ENCODE data around the gene SOBP.
A peak's percentile ranks its signal among the peaks of the same experiment; 100 is the strongest.

Gene SOBP

DNA sequence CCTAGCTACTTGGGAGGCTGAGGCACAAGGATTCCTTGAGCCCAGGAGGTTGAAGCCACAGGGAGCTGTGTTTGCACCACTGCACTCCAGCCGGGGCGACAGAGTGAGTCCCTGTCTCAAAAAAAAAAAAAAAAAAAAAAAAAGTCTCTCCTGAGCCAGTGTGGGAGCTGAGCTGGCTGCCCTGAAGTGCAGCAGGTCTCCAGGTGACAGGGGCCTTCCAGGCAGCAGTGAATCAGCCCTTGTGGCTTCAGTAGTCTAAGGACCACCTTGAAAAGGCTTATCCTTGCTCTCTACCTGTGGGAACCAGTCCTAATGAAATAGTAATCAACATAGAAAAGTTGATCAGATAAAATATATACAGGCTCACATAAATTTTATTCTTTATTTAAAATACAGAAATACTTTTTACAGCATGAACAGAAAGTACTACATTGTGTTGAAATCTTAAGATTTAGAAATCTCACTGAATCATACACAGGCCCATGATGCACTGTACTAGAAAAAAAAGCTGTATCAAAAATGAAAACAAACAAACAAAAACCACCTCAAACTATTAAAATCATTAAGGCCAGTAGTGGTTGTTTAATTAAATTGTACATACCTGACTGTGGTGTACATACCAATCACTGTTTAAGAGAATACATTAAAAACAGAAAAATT lies 205.3 kb downstream of the SOBP start:
- DNase-seq, result no peak

DNA sequence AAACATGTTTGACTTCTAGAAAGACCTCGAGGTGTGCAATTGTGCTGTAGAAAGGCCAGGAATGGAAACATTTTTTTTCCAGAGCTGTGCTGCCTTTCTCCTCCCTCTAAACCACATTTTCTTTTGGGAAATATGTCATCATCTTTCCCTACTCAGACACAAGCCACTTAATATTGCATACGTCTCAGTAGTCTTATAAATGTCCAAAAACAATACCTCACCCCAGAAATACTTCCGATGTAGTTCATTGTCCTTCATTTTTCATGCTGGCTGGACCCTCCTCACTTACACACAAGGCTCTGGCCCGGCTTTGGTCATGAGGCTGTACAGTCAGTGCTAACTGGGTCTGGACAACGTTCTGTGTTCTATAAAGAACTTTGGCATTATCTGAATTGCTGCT lies 207.8 kb downstream of the SOBP start:
- DNase-seq, result no peak

- no peak for DNase-seq
Measured at GRCh38 chr6:107698146-107698545, 208.2 kb downstream of the SOBP start.

DNA sequence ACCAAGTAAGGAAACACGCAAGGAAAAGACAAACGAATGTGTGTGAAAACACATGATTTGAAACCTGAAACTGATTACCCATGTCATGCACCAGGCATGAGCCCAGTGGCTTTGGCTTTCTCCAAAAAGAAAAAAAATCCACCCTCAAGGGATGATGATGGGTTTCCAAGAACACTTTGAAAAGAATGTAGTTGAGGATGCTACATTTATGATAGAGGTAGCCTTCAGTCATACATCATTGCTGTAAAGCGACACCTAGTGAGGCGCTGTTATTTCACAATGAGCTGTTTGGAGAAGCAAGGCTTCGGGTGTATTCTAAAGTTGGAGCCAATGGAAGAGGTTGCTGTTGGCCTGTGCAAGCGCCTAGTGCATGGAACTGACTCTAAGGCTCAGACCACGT lies 209.3 kb downstream of the SOBP start:
- DNase-seq, result no peak

GRCh38 chr6:107699697-107700325 lies 209.9 kb downstream of the SOBP start:
- no peak for DNase-seq

- DNase-seq, result no peak
Measured at GRCh38 chr6:107703606-107704005, 213.7 kb downstream of the SOBP start.

- peak; percentile 38 for DNase-seq
Measured at GRCh38 chr6:107704347-107705013, 214.6 kb downstream of the SOBP start.

DNA sequence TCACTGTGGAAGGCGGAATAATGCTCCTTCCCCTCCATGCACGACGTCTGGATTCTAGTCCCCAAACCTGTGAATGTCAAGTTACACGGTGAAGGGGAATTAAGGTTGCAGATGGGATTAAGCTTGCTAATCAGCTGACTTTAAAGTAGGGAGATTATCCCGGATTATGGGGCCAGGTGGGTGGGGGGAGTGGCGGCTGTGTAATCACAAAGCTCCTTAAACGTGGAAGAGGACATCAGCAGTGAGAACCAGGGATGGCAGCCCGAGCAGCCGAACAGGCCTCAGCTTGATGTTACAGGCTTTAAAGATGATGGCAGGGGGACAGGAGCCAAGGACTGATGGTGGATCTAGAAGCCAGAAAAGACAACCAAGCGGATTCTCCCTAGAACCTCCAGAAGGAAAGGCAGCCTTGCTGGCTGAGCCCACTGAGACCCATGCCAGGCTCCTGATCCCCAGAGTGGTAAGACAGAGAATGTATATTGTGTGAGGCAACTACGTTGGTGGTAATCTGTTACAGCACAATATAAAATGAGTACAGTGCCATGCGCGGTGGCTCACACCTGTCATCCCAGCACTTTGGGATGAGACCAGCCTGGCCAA lies 216.7 kb downstream of the SOBP start:
- no peak for DNase-seq

GRCh38 chr6:107707346-107708275 lies 217.7 kb downstream of the SOBP start:
- DNase-seq, result no peak

- DNase-seq, result no peak
Measured at GRCh38 chr6:107708435-107708834, 218.5 kb downstream of the SOBP start.

DNA sequence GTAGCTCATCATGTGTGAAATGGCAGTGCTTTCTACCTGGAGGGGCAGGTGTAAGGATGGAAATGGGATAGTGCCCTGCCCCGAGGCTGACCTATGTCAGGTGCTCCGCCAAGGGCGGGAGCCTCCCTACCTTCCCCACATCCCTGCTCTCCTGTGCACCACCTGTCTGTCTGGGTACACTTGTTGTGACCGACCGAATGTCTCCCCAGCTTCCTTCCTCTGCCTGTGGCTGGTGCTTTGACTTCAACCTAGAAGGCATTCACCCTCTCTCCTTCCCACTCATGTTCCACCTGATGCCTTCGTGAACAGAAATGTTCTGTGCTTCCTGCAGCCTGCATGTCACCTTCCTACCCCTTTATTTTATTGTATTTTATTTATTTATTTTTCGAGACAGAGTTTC lies 219.4 kb downstream of the SOBP start:
- DNase-seq, result no peak
